Transverse colon (tissue), 4 donors: Measurements from ENCODE around the gene NRP1. TPM values are rescaled to one million over a fixed set of nuclear protein-coding genes. Genes with fewer than 3 reads are reported as not detected.
"Not testable (repeated sequence)": the region's sequence is repeated elsewhere in the genome, so short reads cannot be mapped to it uniquely, and the experiment has no call there.

Experiments
- DNase-seq: peaks from one replicate; pipeline ENCODE4 v3.0.0-alpha.2; 2019
- H3K27ac ChIP-seq, 4 donors: fragments of 200-600 bp; sonication (generic); 2 replicates each; pipeline ENCODE4 v1.5.1; 2016 to 2018; ENCODE audit warnings: inconsistent platforms in 4 of 4
- H3K27me3 ChIP-seq: fragments of 200-600 bp; sonication (generic); 2 replicates; pipeline ENCODE4 v1.5.1; 2017; ENCODE audit warnings: inconsistent platforms
- H3K36me3 ChIP-seq, 4 donors: fragments of 200-600 bp; sonication (generic); 2 replicates each; pipeline ENCODE4 v1.5.1; 2017 to 2019; ENCODE audit warnings: inconsistent platforms in 4 of 4
- H3K4me1 ChIP-seq, 4 donors: fragments of 200-600 bp; sonication (generic); 2 replicates each; pipeline ENCODE4 v1.5.1; 2017 to 2020; ENCODE audit warnings: inconsistent platforms in 4 of 4
- H3K4me3 ChIP-seq, 4 donors: fragments of 200-600 bp; sonication (generic); 1 replicate in 1 of 4; 2 replicates in 3 of 4; pipeline versions ENCODE4 v1.5.1 to v1.6.1; 2017 to 2019; ENCODE audit warnings: inconsistent platforms in 4 of 4
- H3K9me3 ChIP-seq, 2 donors: fragments of 200-600 bp; sonication (generic); 2 replicates each; pipeline ENCODE4 v1.5.1; 2017 to 2019; ENCODE audit warnings: inconsistent platforms in 2 of 2
- EP300 ChIP-seq: sonication (generic); formaldehyde crosslinking; IDR thresholded peaks from one replicate; pipeline ENCODE4 v1.6.1; 2017; ENCODE audit warnings: antibody characterized with exemption, low read depth
- POLR2A ChIP-seq: fragments of 450-650 bp; IDR thresholded peaks from one replicate; pipeline ENCODE4 v1.6.1; 2016; ENCODE audit warnings: antibody characterized with exemption, mild to moderate bottlenecking, moderate library complexity
- POLR2AphosphoS5 ChIP-seq, 3 donors: sonication (generic); formaldehyde crosslinking; IDR thresholded peaks; one replicate each; pipeline ENCODE4 v1.6.1; 2016; ENCODE audit warnings: antibody characterized with exemption in 3 of 3
- WGBS, 2 donors: methylation state at CpG; one replicate each; pipeline ENCODE4 v1.1.5; 2018; ENCODE audit warnings: low coverage in 1 of 2; 5-methylcytosine and 5-hydroxymethylcytosine counted together
- in situ Hi-C, 4 donors: fragments of 200-750 bp; cut with MboI; loops; one replicate each; pipeline versions ENCODE4 v1.15.0 to v1.15.1; 2017; ENCODE audit warnings: low sequenced_read_pairs in 3 of 4, low pct_ligation_motif_present in 1 of 4, low pct_unique_long_range_greater_than_20kb in 1 of 4
- intact Hi-C: fragments of 100-400 bp; cut with DNase I; formaldehyde crosslinking; loops from one replicate; pipeline ENCODE4 v1.15.1; 2023; ENCODE audit warnings: low total_unique reads
- total RNA-seq, 4 donors: library from RNA; depleted of rRNA; stranded (reverse); fragments of >200 nt; gene quantifications; one replicate each; pipeline ENCODE4 v1.1.0, GENCODE V29; 2016
- TF ChIP-seq, protein P1 (sequence below), 5 experiments: fragments of 200-600 bp in 3 of 5; fragments of 450-650 bp in 2 of 5; sonication (generic) in 3 of 5; IDR thresholded peaks; 1 replicate in 2 of 5; 2 replicates in 3 of 5; pipeline ENCODE4 v1.5.1; 2016 to 2017; ENCODE audit warnings: antibody characterized with exemption in 5 of 5, inconsistent platforms in 3 of 5, mild to moderate bottlenecking in 2 of 5, moderate library complexity in 1 of 5

Gene NRP1
- total RNA-seq: 10 to 100 TPM; 14.1 to 35.5 (median 19.5) TPM

DNA sequence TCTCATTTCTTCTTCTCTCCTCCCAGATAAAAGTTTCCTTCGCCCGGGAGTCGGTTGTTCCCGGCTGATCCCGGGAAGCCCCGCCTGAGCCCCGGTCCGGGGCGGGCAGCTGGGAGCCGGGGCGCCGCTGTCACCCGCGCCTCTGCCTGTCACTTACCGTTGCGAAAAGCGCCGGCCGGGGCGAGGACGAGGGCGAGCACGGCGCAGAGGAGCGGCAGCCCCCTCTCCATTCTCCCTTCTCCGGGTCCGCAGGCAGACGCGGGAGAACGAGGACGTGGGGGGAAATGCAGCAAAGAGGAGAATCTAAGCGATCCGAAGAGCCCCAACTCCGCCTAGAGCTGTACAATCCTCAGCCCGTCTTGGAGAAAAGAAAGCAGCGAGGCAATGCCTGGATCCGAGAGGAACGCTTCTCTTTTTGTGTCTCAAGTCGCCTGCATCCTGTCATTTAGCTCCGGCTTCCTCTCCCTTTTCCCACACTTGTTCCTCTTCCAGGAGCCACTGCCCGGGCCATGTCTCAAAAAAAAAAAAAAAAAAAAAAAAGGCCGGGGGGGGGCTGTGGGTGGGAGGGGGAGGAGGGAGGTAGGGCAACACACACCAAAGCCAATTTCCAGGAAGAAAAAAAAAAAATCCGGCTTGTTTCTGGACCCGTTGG, at the start of gene NRP1:
TSS of gene NRP1 (minus strand) at position 515 of the 652 bp plus-strand sequence. CDS start at position 230, 285 bp downstream.
- intact Hi-C loops: no loop called here
- in situ Hi-C loops: loop anchor here in 3 of 4 donors (25.0 kb wide), 1 partner anchor 1303 kb away; no protein-coding TSS in a partner anchor
- Histone ChIP-seq H3K36me3 (no peaks in the 10 kb centered on the region), H3K4me1 (peaks cover 0 to 39% (median 23%) of the 10 kb centered on the region in 4 donors), H3K27ac (peak within 1 kb of the TSS; percentile 81 to 90 (median 86)), H3K27me3 (no peaks in the 10 kb centered on the region), H3K4me3 (peak within 1 kb of the TSS; percentile 51 to 67 (median 62)), H3K9me3 (no peaks in the 10 kb centered on the region)
- no peak for TF ChIP-seq EP300
- TF ChIP-seq POLR2AphosphoS5 (IDR thresholded peaks at IDR 0.05): peak in 1 of 3 donors; percentile 35
- peak; percentile 20 for TF ChIP-seq POLR2A
- TF ChIP-seq, protein P1, sequence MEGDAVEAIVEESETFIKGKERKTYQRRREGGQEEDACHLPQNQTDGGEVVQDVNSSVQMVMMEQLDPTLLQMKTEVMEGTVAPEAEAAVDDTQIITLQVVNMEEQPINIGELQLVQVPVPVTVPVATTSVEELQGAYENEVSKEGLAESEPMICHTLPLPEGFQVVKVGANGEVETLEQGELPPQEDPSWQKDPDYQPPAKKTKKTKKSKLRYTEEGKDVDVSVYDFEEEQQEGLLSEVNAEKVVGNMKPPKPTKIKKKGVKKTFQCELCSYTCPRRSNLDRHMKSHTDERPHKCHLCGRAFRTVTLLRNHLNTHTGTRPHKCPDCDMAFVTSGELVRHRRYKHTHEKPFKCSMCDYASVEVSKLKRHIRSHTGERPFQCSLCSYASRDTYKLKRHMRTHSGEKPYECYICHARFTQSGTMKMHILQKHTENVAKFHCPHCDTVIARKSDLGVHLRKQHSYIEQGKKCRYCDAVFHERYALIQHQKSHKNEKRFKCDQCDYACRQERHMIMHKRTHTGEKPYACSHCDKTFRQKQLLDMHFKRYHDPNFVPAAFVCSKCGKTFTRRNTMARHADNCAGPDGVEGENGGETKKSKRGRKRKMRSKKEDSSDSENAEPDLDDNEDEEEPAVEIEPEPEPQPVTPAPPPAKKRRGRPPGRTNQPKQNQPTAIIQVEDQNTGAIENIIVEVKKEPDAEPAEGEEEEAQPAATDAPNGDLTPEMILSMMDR (IDR thresholded peaks at IDR 0.05): no peak
- 0 to 9% methylated on average over 1 to 44 of the region's 44 CpGs for WGBS, 2 donors
- DNase-seq: peak; percentile 32

- H3K36me3 ChIP-seq, H3K27me3 ChIP-seq, intact Hi-C loops, H3K9me3 ChIP-seq, DNase-seq, H3K27ac ChIP-seq, in situ Hi-C loops, H3K4me3 ChIP-seq: not testable (repeated sequence)
- WGBS, 2 donors: 56 to 80% methylated on average over 3 of the region's 3 CpGs
- H3K4me1 ChIP-seq: peaks cover 0 to 15% (median 9%) of the 10 kb centered on the region in 4 donors
These were observed 49.7 kb upstream of the NRP1 start for GRCh38 chr10:33384201-33384600.

DNA sequence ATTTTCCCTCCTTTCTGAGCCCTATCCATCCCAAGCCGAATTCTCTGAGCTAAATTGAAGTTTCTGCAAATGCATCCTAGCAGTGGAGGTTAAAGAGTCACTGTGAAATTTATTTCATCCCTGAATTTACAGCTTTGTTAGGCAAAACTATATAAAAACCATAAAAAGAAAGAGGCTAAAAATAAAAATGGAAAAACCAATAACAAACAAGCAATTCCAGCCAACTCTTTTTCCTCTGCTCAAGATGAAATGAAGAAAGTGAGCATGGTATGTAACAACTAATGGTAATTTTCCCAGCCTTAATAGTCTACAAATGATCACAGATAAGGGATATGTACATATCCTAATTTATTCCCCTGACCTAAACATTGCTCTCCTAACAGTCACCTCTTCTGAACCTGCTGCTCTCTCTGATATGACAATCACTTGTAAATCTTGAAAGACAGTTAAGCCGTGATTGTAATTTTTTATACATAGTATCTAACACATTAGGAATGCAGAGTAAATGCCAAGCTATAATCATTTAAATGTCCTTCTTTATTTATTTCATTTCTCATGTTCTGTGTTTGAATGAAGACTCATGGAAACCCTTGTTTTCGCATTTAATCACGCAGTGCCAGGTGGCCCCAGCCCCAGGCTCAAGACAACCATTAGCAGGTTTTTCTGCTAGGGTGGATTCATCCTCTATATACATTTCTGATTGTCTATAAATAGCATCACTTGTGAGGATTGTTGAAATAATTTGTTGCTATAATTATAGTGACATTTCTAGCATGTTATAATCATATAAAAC, 48.6 kb upstream of the NRP1 start:
- H3K9me3 ChIP-seq: no peaks in the 10 kb centered on the region
- H3K4me3 ChIP-seq: no peak overlapping the region
- intact Hi-C loops: no loop called here
- no peaks in the 10 kb centered on the region for H3K27me3 ChIP-seq
- no peak for DNase-seq
- 81 to 91% methylated on average over 3 of the region's 4 CpGs for WGBS, 2 donors
- H3K4me1 ChIP-seq: peaks cover 0 to 15% (median 9%) of the 10 kb centered on the region in 4 donors
- TF ChIP-seq, protein P1 (IDR thresholded peaks at IDR 0.05): no peak
- TF ChIP-seq POLR2A: no peak
- TF ChIP-seq POLR2AphosphoS5 (IDR thresholded peaks at IDR 0.05): no peak
- TF ChIP-seq EP300: no peak
- no peak overlapping the region for H3K27ac ChIP-seq
- in situ Hi-C loops: no loop called here
- no peaks in the 10 kb centered on the region for H3K36me3 ChIP-seq

GRCh38 chr10:33382216-33382600, 47.7 kb upstream of the NRP1 start:
- in situ Hi-C loops (no loop called here), intact Hi-C loops (no loop called here)
- peak; percentile 40 for DNase-seq
- 49 to 57% methylated on average over 2 of the region's 2 CpGs for WGBS, 2 donors
- no peaks in the 10 kb centered on the region for H3K36me3 ChIP-seq
- no peaks in the 10 kb centered on the region for H3K9me3 ChIP-seq
- no peak overlapping the region for H3K4me3 ChIP-seq
- TF ChIP-seq EP300 (no peak), POLR2AphosphoS5 (IDR thresholded peaks at IDR 0.05) (no peak)
- H3K4me1 ChIP-seq: peaks cover 0 to 15% (median 9%) of the 10 kb centered on the region in 4 donors
- no peak overlapping the region for H3K27ac ChIP-seq
- H3K27me3 ChIP-seq: no peaks in the 10 kb centered on the region
